ENCODE measurements around the gene DOCK3. TPM values are rescaled to one million over a fixed set of nuclear protein-coding genes. Genes with fewer than 3 reads are reported as not detected.

DOCK3 gene
- total RNA-seq, 4 donors from 2014 or later = 5.5 to 10.0 (median 8.7) TPM

DNA sequence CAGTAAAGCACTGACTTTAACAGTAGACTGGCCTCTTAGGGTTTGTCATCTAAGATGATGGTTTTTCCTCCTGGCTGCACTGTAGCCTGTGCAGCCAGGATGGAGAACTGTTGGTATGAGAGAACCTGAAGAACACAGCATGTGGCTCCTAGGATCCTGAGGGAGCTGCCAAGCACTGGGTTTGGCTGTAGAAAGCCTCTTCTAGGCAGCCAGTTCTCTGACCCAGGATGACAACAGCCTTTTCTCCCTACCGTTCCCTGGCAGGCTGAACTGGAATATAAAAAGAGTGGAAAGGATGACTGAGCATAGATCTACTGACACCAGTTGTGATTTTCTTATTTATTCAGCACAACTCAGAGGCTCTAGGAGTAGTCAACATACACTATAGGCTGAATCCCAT is 676.0 kb downstream of the DOCK3 start:
- Histone ChIP-seq H3K4me1 (no peaks in the 10 kb centered on the region), H3K27ac (no peak overlapping the region), H3K27me3 (no peaks in the 10 kb centered on the region), H3K9me3 (no peaks in the 10 kb centered on the region), H3K36me3 (peaks cover 0 to 33% of the 10 kb centered on the region in 2 donors), H3K4me3 (no peak overlapping the region)
- no peak for TF ChIP-seq POLR2A (IDR thresholded peaks at IDR 0.05)
- no peak for TF ChIP-seq POLR2AphosphoS5 (IDR thresholded peaks at IDR 0.05)
- no peak for TF ChIP-seq CTCF (IDR thresholded peaks at IDR 0.05)
- no peak for TF ChIP-seq EP300 (IDR thresholded peaks at IDR 0.05)
- ATAC-seq = no peak
- WGBS, 2 donors (ENCODE audit: low coverage in 1 of 2) = 71% methylated on average over 1 of the region's 1 CpG; no CpG with 5 or more reads in 1 of the 2 donors

DNA sequence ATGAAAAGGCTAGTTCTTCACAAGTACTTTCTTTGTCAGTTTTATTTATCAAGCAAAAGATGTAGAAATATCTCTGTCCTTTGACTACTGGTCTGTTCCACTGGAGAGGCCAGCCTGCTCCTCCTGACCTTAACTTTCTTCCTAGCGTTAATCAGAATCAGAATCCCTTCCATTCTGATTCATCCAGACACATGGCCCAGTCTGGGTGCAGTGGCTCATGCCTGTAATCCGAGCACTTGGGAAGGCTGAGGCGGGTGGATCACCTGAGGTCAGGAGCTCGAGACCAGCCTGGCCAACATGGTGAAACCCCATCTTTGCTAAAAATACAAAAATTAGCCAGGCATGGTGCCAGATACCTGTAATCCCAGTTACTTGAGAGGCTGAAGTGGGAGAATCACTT is 678.4 kb downstream of the DOCK3 start:
- H3K4me3 ChIP-seq = no peak overlapping the region
- H3K27ac ChIP-seq = no peak overlapping the region

DNA sequence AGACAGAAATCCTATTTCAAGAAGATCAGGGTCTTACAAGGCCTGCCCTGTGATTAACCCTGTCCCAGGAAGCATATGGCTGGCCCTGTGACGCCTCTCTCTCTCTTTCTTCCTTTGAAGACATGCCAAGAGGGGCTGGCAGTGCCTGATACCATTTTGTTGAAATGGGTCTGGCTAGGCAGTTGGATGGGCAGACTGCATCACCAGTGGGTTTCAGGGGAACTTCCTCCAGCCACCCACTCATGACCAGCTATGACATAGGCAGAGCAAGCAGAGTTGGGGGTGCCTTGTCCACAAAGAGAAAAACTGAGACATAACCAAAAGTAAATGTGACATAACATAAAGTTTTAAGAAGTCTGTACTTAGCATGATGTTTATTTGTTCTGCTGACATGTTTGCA is 679.0 kb downstream of the DOCK3 start:
- no peaks in the 10 kb centered on the region for H3K9me3 ChIP-seq
- ATAC-seq = no peak
- H3K4me1 ChIP-seq = no peaks in the 10 kb centered on the region
- H3K27me3 ChIP-seq = no peaks in the 10 kb centered on the region
- H3K36me3 ChIP-seq = peaks cover 0 to 62% of the 10 kb centered on the region in 2 donors
- H3K4me3 ChIP-seq = no peak overlapping the region
- TF ChIP-seq POLR2AphosphoS5 (IDR thresholded peaks at IDR 0.05) = no peak
- no peak for TF ChIP-seq CTCF (IDR thresholded peaks at IDR 0.05)
- no peak for TF ChIP-seq EP300 (IDR thresholded peaks at IDR 0.05)
- TF ChIP-seq POLR2A (IDR thresholded peaks at IDR 0.05) = no peak
- H3K27ac ChIP-seq = no peak overlapping the region
- WGBS, 2 donors (ENCODE audit: low coverage in 1 of 2) = 63 to 88% methylated on average over 1 of the region's 1 CpG

More for the DNA sequence above, 678.4 kb downstream of the DOCK3 start:
- Histone ChIP-seq H3K36me3 (peaks cover 0 to 56% of the 10 kb centered on the region in 2 donors), H3K4me1 (no peaks in the 10 kb centered on the region), H3K27me3 (no peaks in the 10 kb centered on the region), H3K9me3 (no peaks in the 10 kb centered on the region)
- TF ChIP-seq POLR2A (IDR thresholded peaks at IDR 0.05) = no peak
- no peak for TF ChIP-seq EP300 (IDR thresholded peaks at IDR 0.05)
- no peak for TF ChIP-seq POLR2AphosphoS5 (IDR thresholded peaks at IDR 0.05)
- no peak for TF ChIP-seq CTCF (IDR thresholded peaks at IDR 0.05)
- 88% methylated on average over 4 of the region's 4 CpGs; no CpG with 5 or more reads in 1 of the 2 donors for WGBS, 2 donors (ENCODE audit: low coverage in 1 of 2)
- no peak for ATAC-seq

DNA sequence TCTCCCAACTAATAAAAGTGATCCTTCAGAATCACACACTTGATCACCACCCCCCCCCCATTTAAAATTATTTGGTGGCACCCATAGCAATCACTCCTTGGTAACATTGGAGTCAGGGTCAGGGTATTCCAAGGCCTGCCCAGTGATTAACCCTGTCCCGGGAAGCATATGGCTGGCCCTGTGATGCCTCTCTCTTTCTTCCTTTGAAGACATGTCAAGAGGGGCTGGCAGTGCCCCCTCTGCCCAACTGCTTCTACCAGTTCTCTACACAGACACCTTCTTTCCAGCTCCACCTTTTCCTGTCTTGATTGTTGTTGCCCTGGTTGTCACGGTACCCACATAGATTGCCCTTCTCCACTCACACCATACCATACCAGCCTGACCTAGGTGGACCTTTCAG is 679.4 kb downstream of the DOCK3 start:
- Histone ChIP-seq H3K27me3 (no peaks in the 10 kb centered on the region), H3K9me3 (no peaks in the 10 kb centered on the region), H3K4me1 (no peaks in the 10 kb centered on the region), H3K4me3 (no peak overlapping the region), H3K36me3 (peaks cover 0 to 66% of the 10 kb centered on the region in 2 donors), H3K27ac (no peak overlapping the region)
- no peak for ATAC-seq
- WGBS, 2 donors (ENCODE audit: low coverage in 1 of 2) = 82 to 83% methylated on average over 1 to 2 of the region's 2 CpGs
- TF ChIP-seq POLR2AphosphoS5 (IDR thresholded peaks at IDR 0.05) = no peak
- TF ChIP-seq EP300 (IDR thresholded peaks at IDR 0.05) = no peak
- no peak for TF ChIP-seq POLR2A (IDR thresholded peaks at IDR 0.05)
- no peak for TF ChIP-seq CTCF (IDR thresholded peaks at IDR 0.05)

- H3K27ac ChIP-seq = no peak overlapping the region
- WGBS, 2 donors (ENCODE audit: low coverage in 1 of 2) = 100% methylated on average over 1 to 3 of the region's 9 CpGs
- peaks cover 0 to 73% of the 10 kb centered on the region in 2 donors for H3K36me3 ChIP-seq
- no peaks in the 10 kb centered on the region for H3K27me3 ChIP-seq
- no peaks in the 10 kb centered on the region for H3K4me1 ChIP-seq
- no peak for TF ChIP-seq POLR2AphosphoS5 (IDR thresholded peaks at IDR 0.05)
- no peak for TF ChIP-seq EP300 (IDR thresholded peaks at IDR 0.05)
- no peak for TF ChIP-seq POLR2A (IDR thresholded peaks at IDR 0.05)
- TF ChIP-seq CTCF (IDR thresholded peaks at IDR 0.05) = no peak
- no peak overlapping the region for H3K4me3 ChIP-seq
- no peak for ATAC-seq
- no peaks in the 10 kb centered on the region for H3K9me3 ChIP-seq
These were observed 680.2 kb downstream of the DOCK3 start for GRCh38 chr3:51354731-51355615.

Data from gastroesophageal sphincter (tissue), 4 donors.